Fibroblast of mammary gland (primary cell): Measurements from ENCODE around the gene DIMT1.
A peak's percentile ranks its signal among the peaks of the same experiment; 100 is the strongest.

ENCODE experiments used
- DNase-seq: peaks from one replicate; pipeline ENCODE4 v3.0.0-alpha.2; 2010; ENCODE audit warnings: low read depth
- H3K4me3 ChIP-seq: 2 replicates; pipeline ENCODE4 v1.5.1; 2011; ENCODE audit warnings: low read depth, mild to moderate bottlenecking, low read length, moderate library complexity; ENCODE audit not compliant: control insufficient read depth
- CTCF ChIP-seq: conservative IDR thresholded peaks from 2 replicates; pipeline ENCODE4 v1.5.1; 2011; ENCODE audit warnings: low read depth, low read length, inconsistent platforms; ENCODE audit not compliant: control insufficient read depth, insufficient read depth

DIMT1 gene

GRCh38 chr5:62372600-62372999 lies 31.1 kb downstream of the DIMT1 start:
- no peak overlapping the region for H3K4me3 ChIP-seq
- DNase-seq: no peak
- TF ChIP-seq CTCF: no peak

GRCh38 chr5:62371409-62371808 lies 32.3 kb downstream of the DIMT1 start:
- no peak for TF ChIP-seq CTCF
- H3K4me3 ChIP-seq: no peak overlapping the region
- DNase-seq: no peak

GRCh38 chr5:62369039-62369438 lies 34.7 kb downstream of the DIMT1 start:
- no peak overlapping the region for H3K4me3 ChIP-seq
- TF ChIP-seq CTCF: no peak
- no peak for DNase-seq

- H3K4me3 ChIP-seq: no peak overlapping the region
- no peak for TF ChIP-seq CTCF
- no peak for DNase-seq
These were observed 41.0 kb downstream of the DIMT1 start for GRCh38 chr5:62362701-62363100.

GRCh38 chr5:62354028-62354874 lies 49.5 kb downstream of the DIMT1 start:
- peak; percentile 62 for TF ChIP-seq CTCF
- H3K4me3 ChIP-seq: no peak overlapping the region
- peak; percentile 70 for DNase-seq

GRCh38 chr5:62348723-62349481 lies 54.8 kb downstream of the DIMT1 start:
- DNase-seq: no peak
- TF ChIP-seq CTCF: no peak
- H3K4me3 ChIP-seq: no peak overlapping the region
